ENCODE measurements around the gene STXBP6.

Gene STXBP6

GRCh38 chr14:24881116-24881893 is 168.6 kb downstream of the STXBP6 start:
- DNase-seq, result no peak
- no peak overlapping the region for H3K27ac ChIP-seq (ENCODE audit: insufficient read depth, low read length, poor library complexity, severe bottlenecking)
- H3K4me3 ChIP-seq (ENCODE audit: insufficient read depth, low read depth, low read length, poor library complexity, severe bottlenecking), result no peak overlapping the region
- H3K9me3 ChIP-seq (ENCODE audit: control insufficient read depth, low read length), result no peaks in the 10 kb centered on the region
- H3K4me1 ChIP-seq (ENCODE audit: control insufficient read depth, insufficient read depth, low read length, poor library complexity, severe bottlenecking), result no peaks in the 10 kb centered on the region
- H3K27me3 ChIP-seq (replicated peaks; ENCODE audit: control insufficient read depth, insufficient read depth, low read length, poor library complexity, severe bottlenecking), result no peaks in the 10 kb centered on the region
- no peaks in the 10 kb centered on the region for H3K36me3 ChIP-seq (ENCODE audit: control insufficient read depth, insufficient read depth, low read length)

- Histone ChIP-seq H3K36me3 (ENCODE audit: control insufficient read depth, insufficient read depth, low read length) (no peaks in the 10 kb centered on the region), H3K4me3 (ENCODE audit: insufficient read depth, low read depth, low read length, poor library complexity, severe bottlenecking) (no peak overlapping the region), H3K4me1 (ENCODE audit: control insufficient read depth, insufficient read depth, low read length, poor library complexity, severe bottlenecking) (no peaks in the 10 kb centered on the region), H3K27ac (ENCODE audit: insufficient read depth, low read length, poor library complexity, severe bottlenecking) (no peak overlapping the region), H3K9me3 (ENCODE audit: control insufficient read depth, low read length) (no peaks in the 10 kb centered on the region), H3K27me3 (replicated peaks; ENCODE audit: control insufficient read depth, insufficient read depth, low read length, poor library complexity, severe bottlenecking) (no peaks in the 10 kb centered on the region)
- DNase-seq, result no peak
These were observed 169.3 kb downstream of the STXBP6 start for GRCh38 chr14:24880689-24881088.

GRCh38 chr14:24879661-24880386 is 170.1 kb downstream of the STXBP6 start:
- no peak overlapping the region for H3K27ac ChIP-seq (ENCODE audit: insufficient read depth, low read length, poor library complexity, severe bottlenecking)
- H3K36me3 ChIP-seq (ENCODE audit: control insufficient read depth, insufficient read depth, low read length), result no peaks in the 10 kb centered on the region
- no peaks in the 10 kb centered on the region for H3K4me1 ChIP-seq (ENCODE audit: control insufficient read depth, insufficient read depth, low read length, poor library complexity, severe bottlenecking)
- DNase-seq, result no peak
- no peaks in the 10 kb centered on the region for H3K27me3 ChIP-seq (replicated peaks; ENCODE audit: control insufficient read depth, insufficient read depth, low read length, poor library complexity, severe bottlenecking)
- no peaks in the 10 kb centered on the region for H3K9me3 ChIP-seq (ENCODE audit: control insufficient read depth, low read length)
- no peak overlapping the region for H3K4me3 ChIP-seq (ENCODE audit: insufficient read depth, low read depth, low read length, poor library complexity, severe bottlenecking)

- Histone ChIP-seq H3K4me1 (ENCODE audit: control insufficient read depth, insufficient read depth, low read length, poor library complexity, severe bottlenecking) (no peaks in the 10 kb centered on the region), H3K27me3 (replicated peaks; ENCODE audit: control insufficient read depth, insufficient read depth, low read length, poor library complexity, severe bottlenecking) (no peaks in the 10 kb centered on the region), H3K9me3 (ENCODE audit: control insufficient read depth, low read length) (no peaks in the 10 kb centered on the region), H3K4me3 (ENCODE audit: insufficient read depth, low read depth, low read length, poor library complexity, severe bottlenecking) (no peak overlapping the region), H3K36me3 (ENCODE audit: control insufficient read depth, insufficient read depth, low read length) (no peaks in the 10 kb centered on the region), H3K27ac (ENCODE audit: insufficient read depth, low read length, poor library complexity, severe bottlenecking) (no peak overlapping the region)
- no peak for DNase-seq
These were observed 173.0 kb downstream of the STXBP6 start for GRCh38 chr14:24876996-24877395.

GRCh38 chr14:24875991-24876878 is 173.7 kb downstream of the STXBP6 start:
- H3K9me3 ChIP-seq (ENCODE audit: control insufficient read depth, low read length), result no peaks in the 10 kb centered on the region
- H3K27ac ChIP-seq (ENCODE audit: insufficient read depth, low read length, poor library complexity, severe bottlenecking), result no peak overlapping the region
- no peak overlapping the region for H3K4me3 ChIP-seq (ENCODE audit: insufficient read depth, low read depth, low read length, poor library complexity, severe bottlenecking)
- H3K36me3 ChIP-seq (ENCODE audit: control insufficient read depth, insufficient read depth, low read length), result no peaks in the 10 kb centered on the region
- no peak for DNase-seq
- H3K4me1 ChIP-seq (ENCODE audit: control insufficient read depth, insufficient read depth, low read length, poor library complexity, severe bottlenecking), result no peaks in the 10 kb centered on the region
- no peaks in the 10 kb centered on the region for H3K27me3 ChIP-seq (replicated peaks; ENCODE audit: control insufficient read depth, insufficient read depth, low read length, poor library complexity, severe bottlenecking)

- H3K36me3 ChIP-seq (ENCODE audit: control insufficient read depth, insufficient read depth, low read length), result no peaks in the 10 kb centered on the region
- H3K4me3 ChIP-seq (ENCODE audit: insufficient read depth, low read depth, low read length, poor library complexity, severe bottlenecking), result no peak overlapping the region
- no peaks in the 10 kb centered on the region for H3K9me3 ChIP-seq (ENCODE audit: control insufficient read depth, low read length)
- no peak overlapping the region for H3K27ac ChIP-seq (ENCODE audit: insufficient read depth, low read length, poor library complexity, severe bottlenecking)
- no peak for DNase-seq
- no peaks in the 10 kb centered on the region for H3K4me1 ChIP-seq (ENCODE audit: control insufficient read depth, insufficient read depth, low read length, poor library complexity, severe bottlenecking)
- H3K27me3 ChIP-seq (replicated peaks; ENCODE audit: control insufficient read depth, insufficient read depth, low read length, poor library complexity, severe bottlenecking), result no peaks in the 10 kb centered on the region
These were observed 174.6 kb downstream of the STXBP6 start for GRCh38 chr14:24875203-24875838.

GRCh38 chr14:24874514-24875202 is 175.3 kb downstream of the STXBP6 start:
- Histone ChIP-seq H3K4me1 (ENCODE audit: control insufficient read depth, insufficient read depth, low read length, poor library complexity, severe bottlenecking) (no peaks in the 10 kb centered on the region), H3K27me3 (replicated peaks; ENCODE audit: control insufficient read depth, insufficient read depth, low read length, poor library complexity, severe bottlenecking) (no peaks in the 10 kb centered on the region), H3K36me3 (ENCODE audit: control insufficient read depth, insufficient read depth, low read length) (no peaks in the 10 kb centered on the region), H3K4me3 (ENCODE audit: insufficient read depth, low read depth, low read length, poor library complexity, severe bottlenecking) (no peak overlapping the region), H3K27ac (ENCODE audit: insufficient read depth, low read length, poor library complexity, severe bottlenecking) (no peak overlapping the region), H3K9me3 (ENCODE audit: control insufficient read depth, low read length) (no peaks in the 10 kb centered on the region)
- no peak for DNase-seq

GRCh38 chr14:24873551-24873950 is 176.4 kb downstream of the STXBP6 start:
- Histone ChIP-seq H3K27me3 (replicated peaks; ENCODE audit: control insufficient read depth, insufficient read depth, low read length, poor library complexity, severe bottlenecking) (no peaks in the 10 kb centered on the region), H3K36me3 (ENCODE audit: control insufficient read depth, insufficient read depth, low read length) (no peaks in the 10 kb centered on the region), H3K27ac (ENCODE audit: insufficient read depth, low read length, poor library complexity, severe bottlenecking) (no peak overlapping the region), H3K9me3 (ENCODE audit: control insufficient read depth, low read length) (no peaks in the 10 kb centered on the region), H3K4me1 (ENCODE audit: control insufficient read depth, insufficient read depth, low read length, poor library complexity, severe bottlenecking) (no peaks in the 10 kb centered on the region), H3K4me3 (ENCODE audit: insufficient read depth, low read depth, low read length, poor library complexity, severe bottlenecking) (no peak overlapping the region)
- DNase-seq, result no peak

GRCh38 chr14:24870949-24871701 is 178.8 kb downstream of the STXBP6 start:
- H3K4me3 ChIP-seq (ENCODE audit: insufficient read depth, low read depth, low read length, poor library complexity, severe bottlenecking), result no peak overlapping the region
- H3K9me3 ChIP-seq (ENCODE audit: control insufficient read depth, low read length), result no peaks in the 10 kb centered on the region
- H3K36me3 ChIP-seq (ENCODE audit: control insufficient read depth, insufficient read depth, low read length), result no peaks in the 10 kb centered on the region
- no peaks in the 10 kb centered on the region for H3K4me1 ChIP-seq (ENCODE audit: control insufficient read depth, insufficient read depth, low read length, poor library complexity, severe bottlenecking)
- DNase-seq, result no peak
- H3K27me3 ChIP-seq (replicated peaks; ENCODE audit: control insufficient read depth, insufficient read depth, low read length, poor library complexity, severe bottlenecking), result no peaks in the 10 kb centered on the region
- H3K27ac ChIP-seq (ENCODE audit: insufficient read depth, low read length, poor library complexity, severe bottlenecking), result no peak overlapping the region

Data from effector memory CD4-positive, alpha-beta T cell (primary cell).